ENCODE data around the gene HEG1.

DNA sequence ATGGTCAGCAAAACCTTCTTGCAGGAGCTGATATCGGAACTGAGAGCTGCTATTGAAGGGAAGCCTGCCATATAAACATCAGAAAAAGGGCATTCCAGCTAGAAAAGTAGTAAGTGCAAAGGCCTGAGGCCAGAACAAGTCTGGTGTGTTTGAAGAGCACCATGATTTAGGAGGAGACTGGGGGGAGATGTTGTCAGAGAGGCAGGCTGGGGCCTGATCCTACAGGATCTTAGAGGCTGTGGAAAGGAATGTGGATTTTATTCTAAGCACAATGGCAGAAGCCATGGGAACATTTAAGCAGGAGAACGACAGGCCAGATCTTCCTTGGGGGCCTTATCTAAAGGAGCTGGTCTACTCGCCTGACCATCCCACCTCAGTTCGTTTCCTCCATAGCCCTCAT is 116.1 kb downstream of the HEG1 start:
- TF ChIP-seq, protein P1, sequence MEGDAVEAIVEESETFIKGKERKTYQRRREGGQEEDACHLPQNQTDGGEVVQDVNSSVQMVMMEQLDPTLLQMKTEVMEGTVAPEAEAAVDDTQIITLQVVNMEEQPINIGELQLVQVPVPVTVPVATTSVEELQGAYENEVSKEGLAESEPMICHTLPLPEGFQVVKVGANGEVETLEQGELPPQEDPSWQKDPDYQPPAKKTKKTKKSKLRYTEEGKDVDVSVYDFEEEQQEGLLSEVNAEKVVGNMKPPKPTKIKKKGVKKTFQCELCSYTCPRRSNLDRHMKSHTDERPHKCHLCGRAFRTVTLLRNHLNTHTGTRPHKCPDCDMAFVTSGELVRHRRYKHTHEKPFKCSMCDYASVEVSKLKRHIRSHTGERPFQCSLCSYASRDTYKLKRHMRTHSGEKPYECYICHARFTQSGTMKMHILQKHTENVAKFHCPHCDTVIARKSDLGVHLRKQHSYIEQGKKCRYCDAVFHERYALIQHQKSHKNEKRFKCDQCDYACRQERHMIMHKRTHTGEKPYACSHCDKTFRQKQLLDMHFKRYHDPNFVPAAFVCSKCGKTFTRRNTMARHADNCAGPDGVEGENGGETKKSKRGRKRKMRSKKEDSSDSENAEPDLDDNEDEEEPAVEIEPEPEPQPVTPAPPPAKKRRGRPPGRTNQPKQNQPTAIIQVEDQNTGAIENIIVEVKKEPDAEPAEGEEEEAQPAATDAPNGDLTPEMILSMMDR (IDR thresholded peaks at IDR 0.05): no peak
- TF ChIP-seq POLR2A (IDR thresholded peaks at IDR 0.05): no peak

All from lower leg skin (tissue), 3 donors.